CD8-positive, alpha-beta memory T cell (primary cell): ENCODE results near the gene LMO3. TPM values are rescaled to one million over a fixed set of nuclear protein-coding genes. Genes with fewer than 3 reads are reported as not detected.
"Not testable (repeated sequence)": the region's sequence is repeated elsewhere in the genome, so short reads cannot be mapped to it uniquely, and the experiment has no call there.

Experiments
- CTCF ChIA-PET: fragments of 350-600 bp; sonication (Branson Sonifier 250); formaldehyde crosslinking; loops from one replicate; lab custom pipeline; 2021; ENCODE audit warnings: antibody characterized with exemption; lab: Charles Lee
- POLR2A ChIA-PET: fragments of 350-600 bp; sonication (Branson Sonifier 250); formaldehyde crosslinking; loops from one replicate; lab custom pipeline; 2021; ENCODE audit warnings: antibody characterized with exemption; lab: Charles Lee
- DNase-seq, 5 donors: peaks; one replicate each; pipeline versions ENCODE4 v3.0.0 to v3.0.0-alpha.2; 2020 to 2022; ENCODE audit warnings: mixed read lengths in 1 of 5
- H3K27ac ChIP-seq: one replicate; pipeline ENCODE4 v1.7.0; 2013; ENCODE audit warnings: low read depth, mild to moderate bottlenecking, low read length, moderate library complexity
- H3K27me3 ChIP-seq: 2 replicates; pipeline ENCODE4 v1.7.0; 2013; ENCODE audit warnings: low read length, mild to moderate bottlenecking; ENCODE audit not compliant: insufficient read depth, poor library complexity, severe bottlenecking
- H3K36me3 ChIP-seq: 2 replicates; pipeline ENCODE4 v1.7.0; 2013; ENCODE audit warnings: mild to moderate bottlenecking, low read length, moderate library complexity; ENCODE audit not compliant: insufficient read depth
- H3K4me1 ChIP-seq: 2 replicates; pipeline ENCODE4 v1.7.0; 2013; ENCODE audit warnings: mild to moderate bottlenecking, low read length, moderate library complexity; ENCODE audit not compliant: insufficient read depth
- H3K4me3 ChIP-seq: 2 replicates; pipeline ENCODE4 v1.7.0; 2013; ENCODE audit warnings: mild to moderate bottlenecking, low read length
- H3K9me3 ChIP-seq: 2 replicates; pipeline ENCODE4 v1.7.0; 2013; ENCODE audit warnings: mild to moderate bottlenecking, low read length
- H3K27ac Mint-ChIP-seq, 8 donors: one replicate each; pipeline ENCODE4 v1.8.0; 2020 to 2021; ENCODE audit warnings: mixed read lengths in 8 of 8, mild to moderate bottlenecking in 6 of 8, inconsistent platforms in 3 of 8, moderate library complexity in 3 of 8
- H3K27me3 Mint-ChIP-seq, 2 donors: one replicate each; pipeline ENCODE4 v1.8.0; 2020 to 2021; ENCODE audit warnings: mixed read lengths in 2 of 2, mild to moderate bottlenecking in 1 of 2, moderate library complexity in 1 of 2
- H3K36me3 Mint-ChIP-seq, 3 donors: one replicate each; pipeline ENCODE4 v1.8.0; 2020 to 2021; ENCODE audit warnings: mixed read lengths in 3 of 3, inconsistent platforms in 1 of 3, mild to moderate bottlenecking in 1 of 3
- H3K4me1 Mint-ChIP-seq, 3 donors: one replicate each; pipeline ENCODE4 v1.8.0; 2020 to 2021; ENCODE audit warnings: mixed read lengths in 3 of 3, inconsistent platforms in 1 of 3, mild to moderate bottlenecking in 1 of 3
- H3K4me3 Mint-ChIP-seq, 7 donors: one replicate each; pipeline ENCODE4 v1.8.0; 2020 to 2021; ENCODE audit warnings: mixed read lengths in 7 of 7, mild to moderate bottlenecking in 6 of 7, moderate library complexity in 4 of 7, inconsistent platforms in 2 of 7
- H3K9me3 Mint-ChIP-seq, 5 donors: one replicate each; pipeline ENCODE4 v1.8.0; 2020 to 2022; ENCODE audit warnings: mixed read lengths in 5 of 5, mild to moderate bottlenecking in 3 of 5, moderate library complexity in 2 of 5, inconsistent platforms in 1 of 5
- polyA plus RNA-seq: library from polyadenylated mRNA; unstranded; fragments of 300-500 nt; fragmentation: Illumina TruSeq; gene quantifications from one replicate; pipeline ENCODE4 v1.2.3, GENCODE V29; 2021
- total RNA-seq, 2 experiments: library from RNA; stranded (reverse); gene quantifications; one replicate each; pipeline ENCODE4 v1.2.3, GENCODE V29; 2021

Gene LMO3
- total and polyA plus RNA-seq, 3 experiments from 2014 or later = not detected

- no peak overlapping the region for H3K27ac ChIP-seq
- Mint-ChIP-seq H3K4me1 (no peaks in the 10 kb centered on the region), H3K36me3 (peaks cover 0 to 2% (median 0%) of the 10 kb centered on the region in 3 donors), H3K27me3 (no peaks in the 10 kb centered on the region), H3K27ac (no peak overlapping the region), H3K4me3 (no peak overlapping the region), H3K9me3 (peaks cover 0 to 17% (median 2%) of the 10 kb centered on the region in 5 donors)
- no peaks in the 10 kb centered on the region for H3K36me3 ChIP-seq
- H3K27me3 ChIP-seq = no peaks in the 10 kb centered on the region
- CTCF ChIA-PET = no interaction called here
- H3K9me3 ChIP-seq = no peaks in the 10 kb centered on the region
- POLR2A ChIA-PET = no interaction called here
- no peak for DNase-seq
- H3K4me1 ChIP-seq = no peaks in the 10 kb centered on the region
- H3K4me3 ChIP-seq = no peak overlapping the region
Measured at GRCh38 chr12:16560273-16560672, 45.7 kb downstream of the LMO3 start.

GRCh38 chr12:16555630-16556029 lies 50.3 kb downstream of the LMO3 start:
- Mint-ChIP-seq H3K36me3 (peaks cover 0 to 2% (median 0%) of the 10 kb centered on the region in 3 donors), H3K27me3 (no peaks in the 10 kb centered on the region), H3K9me3 (peaks cover 0 to 10% (median 4%) of the 10 kb centered on the region in 5 donors), H3K4me3 (no peak overlapping the region), H3K27ac (no peak overlapping the region), H3K4me1 (no peaks in the 10 kb centered on the region)
- Histone ChIP-seq H3K27me3 (no peaks in the 10 kb centered on the region), H3K36me3 (no peaks in the 10 kb centered on the region), H3K27ac (no peak overlapping the region), H3K4me3 (no peak overlapping the region), H3K4me1 (no peaks in the 10 kb centered on the region), H3K9me3 (no peaks in the 10 kb centered on the region)
- ChIA-PET CTCF (no interaction called here), POLR2A (no interaction called here)
- DNase-seq = no peak

- Mint-ChIP-seq H3K4me3 (no peak overlapping the region), H3K27ac (no peak overlapping the region), H3K27me3 (no peaks in the 10 kb centered on the region), H3K9me3 (peaks cover 0 to 12% (median 1%) of the 10 kb centered on the region in 5 donors), H3K36me3 (peaks cover 0 to 2% (median 0%) of the 10 kb centered on the region in 3 donors), H3K4me1 (no peaks in the 10 kb centered on the region)
- H3K4me1 ChIP-seq = no peaks in the 10 kb centered on the region
- H3K4me3 ChIP-seq = no peak overlapping the region
- ChIA-PET POLR2A (no interaction called here), CTCF (no interaction called here)
- no peaks in the 10 kb centered on the region for H3K9me3 ChIP-seq
- no peak for DNase-seq
- no peaks in the 10 kb centered on the region for H3K27me3 ChIP-seq
- no peak overlapping the region for H3K27ac ChIP-seq
- no peaks in the 10 kb centered on the region for H3K36me3 ChIP-seq
Measured at GRCh38 chr12:16553457-16553856, 52.5 kb downstream of the LMO3 start.

GRCh38 chr12:16552301-16552700 lies 53.7 kb downstream of the LMO3 start:
- Histone ChIP-seq H3K4me1 (no peaks in the 10 kb centered on the region), H3K4me3 (no peak overlapping the region), H3K9me3 (no peaks in the 10 kb centered on the region), H3K36me3 (no peaks in the 10 kb centered on the region), H3K27me3 (no peaks in the 10 kb centered on the region), H3K27ac (no peak overlapping the region)
- ChIA-PET POLR2A (no interaction called here), CTCF (no interaction called here)
- no peaks in the 10 kb centered on the region for H3K4me1 Mint-ChIP-seq
- no peak overlapping the region for H3K27ac Mint-ChIP-seq
- H3K4me3 Mint-ChIP-seq = no peak overlapping the region
- no peaks in the 10 kb centered on the region for H3K27me3 Mint-ChIP-seq
- DNase-seq = no peak
- peaks cover 0 to 18% (median 1%) of the 10 kb centered on the region in 5 donors for H3K9me3 Mint-ChIP-seq
- H3K36me3 Mint-ChIP-seq = peaks cover 0 to 2% (median 0%) of the 10 kb centered on the region in 3 donors

GRCh38 chr12:16545836-16546235 lies 60.1 kb downstream of the LMO3 start:
- Histone ChIP-seq H3K4me3 (no peak overlapping the region), H3K9me3 (no peaks in the 10 kb centered on the region), H3K4me1 (no peaks in the 10 kb centered on the region), H3K27ac (no peak overlapping the region), H3K36me3 (no peaks in the 10 kb centered on the region), H3K27me3 (no peaks in the 10 kb centered on the region)
- Mint-ChIP-seq H3K4me1 (no peaks in the 10 kb centered on the region), H3K27ac (no peak overlapping the region), H3K27me3 (no peaks in the 10 kb centered on the region), H3K4me3 (no peak overlapping the region), H3K36me3 (no peaks in the 10 kb centered on the region), H3K9me3 (peaks cover 3 to 33% (median 4%) of the 10 kb centered on the region in 5 donors)
- CTCF ChIA-PET = no interaction called here
- POLR2A ChIA-PET = no interaction called here
- no peak for DNase-seq

GRCh38 chr12:16542586-16542985 lies 63.4 kb downstream of the LMO3 start:
- no peak overlapping the region for H3K4me3 Mint-ChIP-seq
- no peaks in the 10 kb centered on the region for H3K4me1 Mint-ChIP-seq
- POLR2A ChIA-PET = no interaction called here
- CTCF ChIA-PET = no interaction called here
- H3K36me3 Mint-ChIP-seq = no peaks in the 10 kb centered on the region
- no peak for DNase-seq
- H3K27me3 Mint-ChIP-seq = no peaks in the 10 kb centered on the region
- Histone ChIP-seq H3K9me3 (no peaks in the 10 kb centered on the region), H3K27me3 (no peaks in the 10 kb centered on the region), H3K36me3 (no peaks in the 10 kb centered on the region), H3K4me1 (no peaks in the 10 kb centered on the region), H3K27ac (no peak overlapping the region), H3K4me3 (no peak overlapping the region)
- no peak overlapping the region for H3K27ac Mint-ChIP-seq
- peaks cover 0 to 34% (median 14%) of the 10 kb centered on the region in 5 donors for H3K9me3 Mint-ChIP-seq

GRCh38 chr12:16537652-16538051 lies 68.3 kb downstream of the LMO3 start:
- H3K27ac Mint-ChIP-seq, H3K27ac ChIP-seq, H3K4me1 Mint-ChIP-seq, H3K36me3 Mint-ChIP-seq, H3K4me3 ChIP-seq, H3K4me1 ChIP-seq, H3K36me3 ChIP-seq, POLR2A ChIA-PET, CTCF ChIA-PET, DNase-seq, H3K27me3 Mint-ChIP-seq, H3K9me3 ChIP-seq, H3K27me3 ChIP-seq, H3K4me3 Mint-ChIP-seq: not testable (repeated sequence)
- peaks cover 7 to 27% (median 18%) of the 10 kb centered on the region in 5 donors for H3K9me3 Mint-ChIP-seq

GRCh38 chr12:16531621-16532020 lies 74.3 kb downstream of the LMO3 start:
- Histone ChIP-seq H3K36me3 (no peaks in the 10 kb centered on the region), H3K4me3 (no peak overlapping the region), H3K27me3 (no peaks in the 10 kb centered on the region), H3K9me3 (no peaks in the 10 kb centered on the region), H3K27ac (no peak overlapping the region), H3K4me1 (no peaks in the 10 kb centered on the region)
- ChIA-PET CTCF (no interaction called here), POLR2A (no interaction called here)
- H3K27me3 Mint-ChIP-seq = no peaks in the 10 kb centered on the region
- no peaks in the 10 kb centered on the region for H3K4me1 Mint-ChIP-seq
- no peak overlapping the region for H3K4me3 Mint-ChIP-seq
- DNase-seq = no peak
- no peak overlapping the region for H3K27ac Mint-ChIP-seq
- H3K36me3 Mint-ChIP-seq = no peaks in the 10 kb centered on the region
- H3K9me3 Mint-ChIP-seq = peaks cover 6 to 11% (median 8%) of the 10 kb centered on the region in 5 donors
